HG02798 (cell line): ENCODE measurements around the gene NRROS.

ENCODE experiments used
- ATAC-seq: cut with Tn5 transposase; IDR thresholded peaks from one replicate; pipeline ENCODE4 v1.9.1; 2021; ENCODE audit warnings: mild to moderate bottlenecking; ENCODE audit not compliant: unreplicated experiment, poor library complexity

The NRROS gene

GRCh38 chr3:196645897-196646665 lies 6.6 kb downstream of the NRROS start:
- no peak for ATAC-seq

GRCh38 chr3:196646666-196647216 lies 7.2 kb downstream of the NRROS start:
- ATAC-seq = no peak

GRCh38 chr3:196650740-196651311 lies 11.3 kb downstream of the NRROS start:
- no peak for ATAC-seq

DNA sequence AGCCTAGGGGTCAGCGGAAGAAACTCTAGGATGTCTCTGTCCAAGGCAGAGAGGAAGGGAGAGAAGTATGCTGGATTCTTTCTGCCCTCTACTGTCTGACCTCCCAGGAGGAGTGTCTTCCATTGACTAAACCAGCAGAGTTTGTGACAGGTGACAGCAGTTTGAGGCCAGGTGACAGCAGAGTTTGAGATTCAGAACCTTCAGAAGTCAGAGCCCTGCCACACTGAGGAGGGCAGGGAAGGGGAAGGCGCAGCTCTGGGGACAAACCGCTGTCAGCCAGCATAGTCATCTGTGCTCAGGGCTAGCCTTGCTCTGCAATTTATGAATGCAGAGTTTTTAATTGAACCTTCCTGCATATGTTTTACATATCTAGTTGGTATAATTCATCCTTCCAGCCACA lies 12.3 kb downstream of the NRROS start:
- ATAC-seq = no peak

- no peak for ATAC-seq
Observed at GRCh38 chr3:196652961-196653795, 13.7 kb downstream of the NRROS start.

DNA sequence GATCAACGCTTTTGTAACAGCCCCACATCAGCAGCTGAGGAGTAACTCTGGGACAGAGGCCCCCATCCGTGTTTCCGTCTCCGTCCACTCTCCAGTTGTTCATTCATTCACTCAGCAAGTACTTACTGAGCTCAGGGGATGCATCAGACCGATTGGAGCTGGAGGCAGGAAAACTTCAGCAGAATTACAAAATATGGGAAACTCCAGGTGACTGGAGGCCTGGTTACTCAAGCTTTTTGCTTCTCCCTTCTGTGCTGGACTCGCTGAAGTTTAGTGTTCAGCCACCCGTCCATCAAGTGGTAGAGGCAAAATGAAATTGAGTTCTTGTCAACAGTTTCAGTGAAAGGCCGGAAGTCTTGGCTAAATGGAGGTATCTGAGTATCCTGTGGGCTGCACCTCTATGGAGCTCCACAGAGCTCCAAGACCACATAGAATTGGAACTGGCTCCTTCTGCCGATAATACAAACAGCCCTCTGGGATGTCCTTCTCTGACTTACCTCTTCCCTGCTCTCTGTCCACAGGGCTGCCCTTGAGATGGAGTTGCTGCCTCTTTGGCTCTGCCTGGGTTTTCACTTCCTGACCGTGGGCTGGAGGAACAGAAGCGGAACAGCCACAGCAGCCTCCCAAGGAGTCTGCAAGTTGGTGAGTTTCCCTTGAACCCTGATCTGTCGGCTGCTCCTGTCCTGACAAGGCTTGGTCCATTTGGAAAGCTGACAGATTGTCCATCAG lies 14.7 kb downstream of the NRROS start:
- ATAC-seq = no peak

GRCh38 chr3:196654735-196655090 lies 15.2 kb downstream of the NRROS start:
- no peak for ATAC-seq

GRCh38 chr3:196655496-196655895 lies 16.0 kb downstream of the NRROS start:
- no peak for ATAC-seq

GRCh38 chr3:196656213-196656612 lies 16.7 kb downstream of the NRROS start:
- no peak for ATAC-seq

DNA sequence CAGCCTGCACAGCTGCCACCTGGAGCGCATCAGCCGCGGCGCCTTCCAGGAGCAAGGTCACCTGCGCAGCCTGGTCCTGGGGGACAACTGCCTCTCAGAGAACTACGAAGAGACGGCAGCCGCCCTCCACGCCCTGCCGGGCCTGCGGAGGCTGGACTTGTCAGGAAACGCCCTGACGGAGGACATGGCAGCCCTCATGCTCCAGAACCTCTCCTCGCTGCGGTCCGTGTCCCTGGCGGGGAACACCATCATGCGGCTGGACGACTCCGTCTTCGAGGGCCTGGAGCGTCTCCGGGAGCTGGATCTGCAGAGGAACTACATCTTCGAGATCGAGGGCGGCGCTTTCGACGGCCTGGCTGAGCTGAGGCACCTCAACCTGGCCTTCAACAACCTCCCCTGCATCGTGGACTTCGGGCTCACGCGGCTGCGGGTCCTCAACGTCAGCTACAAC lies 20.4 kb downstream of the NRROS start:
- ATAC-seq = no peak

DNA sequence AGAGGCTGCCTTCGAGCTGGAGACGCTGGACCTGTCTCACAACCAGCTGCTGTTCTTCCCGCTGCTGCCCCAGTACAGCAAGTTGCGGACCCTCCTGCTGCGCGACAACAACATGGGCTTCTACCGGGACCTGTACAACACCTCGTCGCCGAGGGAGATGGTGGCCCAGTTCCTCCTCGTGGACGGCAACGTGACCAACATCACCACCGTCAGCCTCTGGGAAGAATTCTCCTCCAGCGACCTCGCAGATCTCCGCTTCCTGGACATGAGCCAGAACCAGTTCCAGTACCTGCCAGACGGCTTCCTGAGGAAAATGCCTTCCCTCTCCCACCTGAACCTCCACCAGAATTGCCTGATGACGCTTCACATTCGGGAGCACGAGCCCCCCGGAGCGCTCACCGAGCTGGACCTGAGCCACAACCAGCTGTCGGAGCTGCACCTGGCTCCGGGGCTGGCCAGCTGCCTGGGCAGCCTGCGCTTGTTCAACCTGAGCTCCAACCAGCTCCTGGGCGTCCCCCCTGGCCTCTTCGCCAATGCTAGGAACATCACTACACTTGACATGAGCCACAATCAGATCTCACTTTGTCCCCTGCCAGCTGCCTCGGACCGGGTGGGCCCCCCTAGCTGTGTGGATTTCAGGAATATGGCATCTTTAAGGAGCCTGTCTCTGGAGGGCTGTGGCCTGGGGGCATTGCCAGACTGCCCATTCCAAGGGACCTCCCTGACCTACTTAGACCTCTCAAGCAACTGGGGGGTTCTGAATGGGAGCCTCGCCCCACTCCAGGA lies 21.1 kb downstream of the NRROS start:
- no peak for ATAC-seq

DNA sequence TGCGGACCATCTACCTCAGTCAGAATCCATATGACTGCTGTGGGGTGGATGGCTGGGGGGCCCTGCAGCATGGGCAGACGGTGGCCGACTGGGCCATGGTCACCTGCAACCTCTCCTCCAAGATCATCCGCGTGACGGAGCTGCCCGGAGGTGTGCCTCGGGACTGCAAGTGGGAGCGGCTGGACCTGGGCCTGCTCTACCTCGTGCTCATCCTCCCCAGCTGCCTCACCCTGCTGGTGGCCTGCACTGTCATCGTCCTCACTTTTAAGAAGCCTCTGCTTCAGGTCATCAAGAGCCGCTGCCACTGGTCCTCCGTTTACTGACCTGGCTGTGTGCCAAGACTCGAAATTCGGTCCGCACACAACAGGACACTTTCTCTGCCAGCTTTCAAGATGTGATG lies 21.9 kb downstream of the NRROS start:
- ATAC-seq = no peak

DNA sequence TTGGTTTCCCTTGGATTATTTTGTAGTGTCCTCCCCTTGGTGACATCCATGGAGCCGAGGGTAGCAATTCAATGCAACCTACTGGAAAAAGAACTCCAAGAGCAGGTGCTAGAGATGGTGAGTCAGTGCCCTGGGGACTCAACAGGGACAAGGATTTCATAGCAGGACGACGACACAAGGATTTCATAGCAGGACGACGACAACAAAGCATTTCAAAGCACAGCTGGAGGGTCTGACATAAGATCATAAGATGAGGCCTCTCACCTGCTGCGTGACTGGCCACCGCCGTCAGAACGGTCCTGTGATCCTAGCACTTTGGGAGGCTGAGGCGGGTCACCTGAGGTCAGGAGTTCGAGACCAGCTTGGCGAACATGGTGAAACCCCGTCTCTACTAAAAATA lies 22.5 kb downstream of the NRROS start:
- no peak for ATAC-seq

DNA sequence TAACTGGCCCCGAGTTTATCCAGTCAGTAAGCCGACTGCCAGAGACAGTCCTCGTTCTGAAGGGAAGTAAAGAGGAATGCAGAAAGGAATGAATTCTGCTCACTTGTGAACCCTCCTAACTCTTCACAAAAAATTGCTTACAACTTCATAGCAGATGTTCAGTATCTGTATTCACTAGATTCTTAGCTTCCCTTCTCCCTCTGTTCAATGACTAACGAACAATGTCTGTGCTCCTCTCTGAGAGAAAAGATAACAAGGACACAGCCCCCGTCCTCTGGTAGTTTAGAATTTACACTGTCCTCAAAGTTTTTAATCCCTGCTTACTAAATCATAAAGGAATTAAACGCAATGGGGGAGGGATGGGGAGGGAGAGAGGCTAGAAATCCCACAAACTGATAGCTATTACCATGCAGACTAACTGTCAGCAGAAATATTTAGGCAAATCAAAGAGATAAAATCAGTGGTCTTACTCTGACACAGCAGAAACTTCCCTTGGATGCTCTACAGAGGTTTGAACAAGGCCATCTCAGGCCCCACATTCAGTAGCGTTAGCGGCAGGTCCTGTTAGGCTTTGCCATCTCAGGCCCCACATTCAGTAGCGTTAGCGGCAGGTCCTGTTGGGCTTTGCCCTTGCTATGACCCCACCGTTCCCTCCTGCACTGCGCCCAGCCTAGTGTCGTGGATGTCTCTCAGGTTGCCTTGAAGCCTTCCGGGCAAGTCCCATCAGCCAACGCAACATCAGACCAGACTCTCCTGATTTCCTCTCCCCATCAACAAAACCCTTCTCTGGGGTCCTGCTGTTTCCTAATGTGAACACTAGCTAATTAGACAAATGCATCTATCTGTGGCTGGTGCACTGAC lies 23.4 kb downstream of the NRROS start:
- no peak for ATAC-seq

DNA sequence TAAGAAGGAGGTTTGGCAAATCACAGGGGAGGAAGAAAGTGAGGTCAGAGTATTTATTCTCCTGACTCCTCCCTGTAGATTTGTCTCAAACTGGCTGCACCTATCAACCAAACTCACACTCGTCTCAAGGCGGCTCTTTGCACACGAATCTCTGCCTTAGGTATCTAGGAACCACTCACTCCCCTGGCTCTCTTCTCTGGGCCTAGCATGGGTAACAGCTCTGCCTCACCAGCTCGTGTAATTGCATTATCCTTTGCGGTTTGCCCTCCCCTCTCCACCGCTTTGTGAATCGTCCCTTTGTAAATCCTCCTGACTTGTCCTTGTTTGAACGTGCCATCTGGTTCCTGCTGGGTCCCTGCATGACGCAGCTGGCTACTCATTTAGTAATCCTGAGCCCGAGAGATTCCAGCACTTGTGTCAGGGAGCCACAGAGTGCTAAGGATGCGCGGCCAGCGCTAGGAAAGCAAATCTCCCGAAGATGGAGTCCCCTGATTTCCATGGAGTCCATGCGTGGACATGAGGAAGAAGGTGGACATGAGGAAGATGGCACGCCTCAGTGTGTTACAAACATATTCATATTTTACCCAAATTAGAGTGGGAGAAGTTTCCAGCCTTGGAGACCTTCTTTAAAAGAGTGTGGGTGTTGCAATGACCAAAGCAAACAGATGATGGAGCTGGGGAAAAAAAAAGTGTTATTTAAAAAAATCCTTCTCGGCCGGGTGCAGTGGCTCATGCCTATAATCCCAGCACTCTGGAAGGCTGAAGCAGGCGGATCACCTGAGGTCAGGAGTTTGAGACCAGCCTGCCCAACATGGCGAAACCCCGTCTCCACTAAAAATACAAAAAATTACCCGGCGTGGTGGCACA lies 26.7 kb downstream of the NRROS start:
- ATAC-seq = no peak

GRCh38 chr3:196667056-196667825 lies 27.7 kb downstream of the NRROS start:
- ATAC-seq = no peak

GRCh38 chr3:196670339-196670738 lies 30.8 kb downstream of the NRROS start:
- ATAC-seq = no peak
